Endothelial cell of umbilical vein (primary cell): ENCODE results near the gene MAGED1.

Source experiments
- CTCF ChIP-seq, 2 donors: IDR thresholded peaks; 1 replicate in 1 of 2; 2 replicates in 1 of 2; pipeline ENCODE4 v1.5.1; 2011; ENCODE audit warnings: low read length in 2 of 2, mild to moderate bottlenecking in 2 of 2, moderate library complexity in 2 of 2, control low read depth in 1 of 2, inconsistent platforms in 1 of 2, low read depth in 1 of 2; ENCODE audit not compliant: insufficient read depth in 1 of 2; ENCODE audit errors: extremely low read depth in 1 of 2
- GATA2 ChIP-seq: IDR thresholded peaks from 2 replicates; pipeline ENCODE4 v1.7.0; 2011; ENCODE audit warnings: low read depth, mild to moderate bottlenecking, moderate library complexity, mixed read lengths, low read length; ENCODE audit not compliant: insufficient read length, insufficient read depth
- POLR2A ChIP-seq: IDR thresholded peaks from 2 replicates; pipeline ENCODE4 v1.6.1; 2012; ENCODE audit warnings: low read depth, mild to moderate bottlenecking, control low read depth, low read length
- POLR2AphosphoS5 ChIP-seq: IDR thresholded peaks from 2 replicates; pipeline ENCODE4 v1.6.1; 2012; ENCODE audit warnings: low read depth, mild to moderate bottlenecking, control low read depth, low read length, moderate library complexity; ENCODE audit not compliant: insufficient read depth

GRCh38 chrX:51931566-51932150, 38.2 kb downstream of the MAGED1 start:
- TF ChIP-seq GATA2 (no peak), POLR2A (no peak), CTCF (IDR thresholded peaks at IDR 0.05; ENCODE audit: extremely low read depth in 1 of 2, insufficient read depth in 1 of 2, low read depth in 1 of 2, low read length in 2 of 2) (no peak), POLR2AphosphoS5 (no peak)
